Activated CD8-positive, alpha-beta memory T cell treated with anti-CD3 and anti-CD28 coated beads, Interleukin-2, amount 10 ng/mL, durations not matched to agents 7 days and 5 days (primary cell): ENCODE measurements around the gene RAD23A. TPM values are rescaled to one million over a fixed set of nuclear protein-coding genes. Genes with fewer than 3 reads are reported as not detected.
"Not testable (repeated sequence)": the region's sequence is repeated elsewhere in the genome, so short reads cannot be mapped to it uniquely, and the experiment has no call there.

Source experiments
- ATAC-seq: fragments of 150-1000 bp; cut with Tn5 transposase; one replicate; pipeline ENCODE4 v1.10.0; 2021; ENCODE audit warnings: moderate library complexity
- CTCF ChIA-PET: fragments of 350-600 bp; sonication (Branson Sonifier 250); formaldehyde crosslinking; loops from one replicate; lab custom pipeline; 2021; ENCODE audit warnings: antibody characterized with exemption; lab: Charles Lee
- DNase-seq: peaks from one replicate; pipeline ENCODE4 v3.0.0-alpha.2; 2020
- H3K27ac Mint-ChIP-seq: one replicate; pipeline ENCODE4 v1.8.0; 2021; ENCODE audit warnings: mild to moderate bottlenecking, mixed read lengths
- H3K27me3 Mint-ChIP-seq: one replicate; pipeline ENCODE4 v1.8.0; 2021; ENCODE audit warnings: mixed read lengths
- H3K36me3 Mint-ChIP-seq: one replicate; pipeline ENCODE4 v1.8.0; 2021; ENCODE audit warnings: mild to moderate bottlenecking, mixed read lengths
- H3K4me1 Mint-ChIP-seq: one replicate; pipeline ENCODE4 v1.8.0; 2021; ENCODE audit warnings: mixed read lengths
- H3K4me3 Mint-ChIP-seq: one replicate; pipeline ENCODE4 v1.8.0; 2021; ENCODE audit warnings: mild to moderate bottlenecking, moderate library complexity, mixed read lengths
- H3K9me3 Mint-ChIP-seq: one replicate; pipeline ENCODE4 v1.8.0; 2022; ENCODE audit warnings: low read depth, mixed read lengths
- total RNA-seq, 2 experiments: library from RNA; stranded (reverse); gene quantifications; one replicate each; pipeline ENCODE4 v1.2.3, GENCODE V29; 2021

Gene RAD23A
- total RNA-seq, 2 experiments from 2014 or later: 164 to 168 TPM

DNA sequence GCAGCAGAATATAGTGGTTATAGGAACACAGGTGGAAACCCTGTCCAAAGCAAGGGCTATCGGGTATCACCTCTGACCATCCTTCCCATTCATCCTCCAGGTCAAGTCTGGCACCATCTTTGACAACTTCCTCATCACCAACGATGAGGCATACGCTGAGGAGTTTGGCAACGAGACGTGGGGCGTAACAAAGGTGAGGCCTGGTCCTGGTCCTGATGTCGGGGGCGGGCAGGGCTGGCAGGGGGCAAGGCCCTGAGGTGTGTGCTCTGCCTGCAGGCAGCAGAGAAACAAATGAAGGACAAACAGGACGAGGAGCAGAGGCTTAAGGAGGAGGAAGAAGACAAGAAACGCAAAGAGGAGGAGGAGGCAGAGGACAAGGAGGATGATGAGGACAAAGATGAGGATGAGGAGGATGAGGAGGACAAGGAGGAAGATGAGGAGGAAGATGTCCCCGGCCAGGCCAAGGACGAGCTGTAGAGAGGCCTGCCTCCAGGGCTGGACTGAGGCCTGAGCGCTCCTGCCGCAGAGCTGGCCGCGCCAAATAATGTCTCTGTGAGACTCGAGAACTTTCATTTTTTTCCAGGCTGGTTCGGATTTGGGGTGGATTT lies 2.1 kb upstream of the RAD23A start:
- CTCF ChIA-PET: no interaction called here
- Mint-ChIP-seq H3K27ac (peak overlapping the region; percentile 79), H3K4me1 (peaks cover 76% of the 10 kb centered on the region), H3K4me3 (peak overlapping the region; percentile 8), H3K9me3 (no peaks in the 10 kb centered on the region), H3K27me3 (no peaks in the 10 kb centered on the region), H3K36me3 (peaks cover 77% of the 10 kb centered on the region)
- ATAC-seq (no peak), DNase-seq (no peak)

- H3K4me1 Mint-ChIP-seq: peaks cover 72% of the 10 kb centered on the region
- peak overlapping the region; percentile 97 for H3K27ac Mint-ChIP-seq
- CTCF ChIA-PET: no interaction called here
- DNase-seq (no peak), ATAC-seq (no peak)
- H3K4me3 Mint-ChIP-seq: no peak overlapping the region
- peaks cover 73% of the 10 kb centered on the region for H3K36me3 Mint-ChIP-seq
- no peaks in the 10 kb centered on the region for H3K27me3 Mint-ChIP-seq
- no peaks in the 10 kb centered on the region for H3K9me3 Mint-ChIP-seq
Observed at GRCh38 chr19:12944104-12944674, 1.5 kb upstream of the RAD23A start.

DNA sequence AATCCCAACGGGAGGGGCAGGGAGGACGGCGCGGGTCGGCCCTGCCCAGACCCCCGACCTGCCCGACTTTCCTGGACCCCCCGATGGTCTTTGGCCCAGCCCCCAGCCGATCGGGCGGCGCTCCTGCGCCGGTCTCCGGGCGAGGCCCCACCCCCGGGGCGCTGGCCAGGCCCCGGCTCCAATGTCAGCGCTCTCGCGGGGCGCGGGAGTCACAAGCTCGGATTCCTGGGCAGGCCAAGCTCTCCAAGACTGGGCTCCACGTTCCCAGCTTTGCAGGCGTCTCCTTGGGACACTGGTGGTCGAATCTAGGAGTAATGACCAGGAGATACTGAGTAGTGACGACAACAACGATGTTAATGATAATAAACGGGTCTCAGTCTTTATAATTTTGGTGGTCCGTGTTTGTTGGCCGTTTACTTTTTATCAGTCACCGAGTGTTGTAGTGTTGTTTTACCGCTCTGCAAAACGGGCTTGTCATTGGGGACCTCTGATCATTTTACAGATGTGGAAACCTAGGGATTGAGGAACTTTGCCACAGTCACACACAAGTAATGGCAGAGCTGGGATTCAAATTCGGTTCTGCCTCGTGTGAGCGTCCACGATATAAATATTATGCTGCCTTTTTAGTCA lies 545 bp downstream of the RAD23A start:
- ATAC-seq (peak; percentile 67), DNase-seq (peak; percentile 74)
- H3K36me3 Mint-ChIP-seq: peaks cover 71% of the 10 kb centered on the region
- CTCF ChIA-PET: interaction anchor here (0.9 to 2.4 kb wide), 6 partner anchors 8 to 61 kb away, joined by 3 to 15 read pairs (median 4); partner anchors contain the start of gene FARSA
- peak overlapping the region; percentile 85 for H3K4me3 Mint-ChIP-seq
- H3K4me1 Mint-ChIP-seq: peaks cover 65% of the 10 kb centered on the region
- peak overlapping the region; percentile 97 for H3K27ac Mint-ChIP-seq
- no peaks in the 10 kb centered on the region for H3K9me3 Mint-ChIP-seq
- H3K27me3 Mint-ChIP-seq: no peaks in the 10 kb centered on the region

DNA sequence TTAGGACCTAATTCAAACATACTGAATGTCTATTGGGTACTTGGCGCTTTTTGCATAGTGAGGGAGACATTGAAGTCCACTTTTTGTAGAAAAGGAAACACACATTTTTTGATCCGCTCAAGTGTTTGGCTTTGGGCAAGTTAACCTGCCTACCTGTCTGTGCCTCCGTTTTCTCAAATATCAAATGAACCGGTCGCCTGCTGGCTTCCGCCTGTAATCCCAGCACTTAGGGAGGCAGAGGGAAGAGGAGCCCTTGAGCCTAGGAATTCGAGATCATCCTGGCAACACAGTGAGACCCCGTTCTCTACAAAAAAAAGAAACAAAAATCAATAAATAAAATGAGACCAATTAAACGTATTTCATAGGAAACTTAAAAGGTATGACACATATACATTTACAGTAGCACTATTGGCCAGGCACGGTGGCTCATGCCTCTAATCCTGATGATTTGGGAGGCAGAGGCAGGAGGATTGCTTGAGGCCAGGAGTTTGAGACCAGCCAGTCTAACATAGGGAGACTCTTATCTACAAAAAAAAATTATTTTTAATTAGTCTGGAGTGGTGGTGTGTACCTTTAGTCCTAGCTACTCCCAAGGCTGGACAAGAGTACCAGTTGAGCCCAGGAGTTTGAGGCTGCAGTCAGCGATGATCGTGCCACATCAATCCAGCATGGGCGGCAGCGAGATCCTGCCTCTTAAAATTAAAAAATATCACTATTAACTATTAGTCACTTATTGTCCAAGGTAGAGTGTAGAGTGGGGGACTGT lies 1.3 kb downstream of the RAD23A start:
- peaks cover 65% of the 10 kb centered on the region for H3K4me1 Mint-ChIP-seq

GRCh38 chr19:12947702-12948611 lies 2.3 kb downstream of the RAD23A start:
- Mint-ChIP-seq H3K4me1 (peaks cover 59% of the 10 kb centered on the region), H3K9me3 (no peaks in the 10 kb centered on the region), H3K27ac (peak overlapping the region; percentile 0), H3K4me3 (no peak overlapping the region), H3K27me3 (no peaks in the 10 kb centered on the region), H3K36me3 (peaks cover 66% of the 10 kb centered on the region)
- DNase-seq (no peak), ATAC-seq (no peak)
- CTCF ChIA-PET: interaction anchor here (0.6 to 1.3 kb wide), 3 partner anchors 9 to 78 kb away, joined by 3 to 5 read pairs (median 3); partner anchors contain the start of gene GADD45GIP1

More for the DNA sequence above, 1.3 kb downstream of the RAD23A start:
- Mint-ChIP-seq H3K27me3 (no peaks in the 10 kb centered on the region), H3K36me3 (peaks cover 70% of the 10 kb centered on the region), H3K4me3 (peak overlapping the region; percentile 85), H3K9me3 (no peaks in the 10 kb centered on the region), H3K27ac (peak overlapping the region; percentile 97)
- ATAC-seq (no peak), DNase-seq (no peak)
- CTCF ChIA-PET: interaction anchor here (0.6 to 2.4 kb wide), 7 partner anchors 9 to 77 kb away, joined by 3 to 15 read pairs (median 3); partner anchors contain the start of gene GADD45GIP1

GRCh38 chr19:12948612-12949362 lies 3.1 kb downstream of the RAD23A start:
- Mint-ChIP-seq H3K9me3 (no peaks in the 10 kb centered on the region), H3K4me3 (no peak overlapping the region), H3K36me3 (peaks cover 59% of the 10 kb centered on the region), H3K27me3 (no peaks in the 10 kb centered on the region), H3K4me1 (peaks cover 53% of the 10 kb centered on the region), H3K27ac (no peak overlapping the region)
- CTCF ChIA-PET: interaction anchor here (1.1 to 2.3 kb wide), 3 partner anchors 8 to 17 kb away, joined by 3 to 13 read pairs (median 5); partner anchors contain the start of gene GADD45GIP1
- DNase-seq: no peak
- ATAC-seq: no peak

GRCh38 chr19:12949363-12950283 lies 4.0 kb downstream of the RAD23A start:
- no peaks in the 10 kb centered on the region for H3K27me3 Mint-ChIP-seq
- CTCF ChIA-PET: interaction anchor here (0.7 to 2.3 kb wide), 3 partner anchors 16 to 112 kb away, joined by 3 to 13 read pairs (median 3); no protein-coding TSS in a partner anchor
- ATAC-seq (no peak), DNase-seq (no peak)
- no peak overlapping the region for H3K4me3 Mint-ChIP-seq
- H3K27ac Mint-ChIP-seq: peak overlapping the region; percentile 74
- peaks cover 56% of the 10 kb centered on the region for H3K36me3 Mint-ChIP-seq
- no peaks in the 10 kb centered on the region for H3K9me3 Mint-ChIP-seq
- H3K4me1 Mint-ChIP-seq: peaks cover 55% of the 10 kb centered on the region

GRCh38 chr19:12952050-12952449 lies 6.4 kb downstream of the RAD23A start:
- H3K27ac Mint-ChIP-seq: not testable (repeated sequence)

DNA sequence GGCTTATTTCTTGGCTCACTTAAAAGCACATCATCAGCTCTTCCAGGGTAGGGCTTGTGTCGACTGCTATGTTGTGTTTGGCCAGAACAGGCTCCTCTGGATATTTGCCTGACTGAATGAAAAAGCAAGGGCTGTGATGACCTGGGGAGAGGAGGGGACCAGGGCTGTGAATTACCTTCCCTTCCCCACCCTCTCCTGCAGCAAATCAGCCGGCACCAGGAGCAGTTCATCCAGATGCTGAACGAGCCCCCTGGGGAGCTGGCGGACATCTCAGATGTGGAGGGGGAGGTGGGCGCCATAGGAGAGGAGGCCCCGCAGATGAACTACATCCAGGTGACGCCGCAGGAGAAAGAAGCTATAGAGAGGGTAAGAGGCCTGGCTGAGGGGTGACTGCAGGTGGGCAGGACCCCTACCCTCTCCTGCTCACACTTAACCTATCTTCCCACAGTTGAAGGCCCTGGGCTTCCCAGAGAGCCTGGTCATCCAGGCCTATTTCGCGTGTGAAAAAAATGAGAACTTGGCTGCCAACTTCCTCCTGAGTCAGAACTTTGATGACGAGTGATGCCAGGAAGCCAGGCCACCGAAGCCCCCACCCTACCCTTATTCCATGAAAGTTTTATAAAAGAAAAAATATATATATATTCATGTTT lies 7.0 kb downstream of the RAD23A start:
- Mint-ChIP-seq H3K4me1 (peaks cover 55% of the 10 kb centered on the region), H3K36me3 (peaks cover 42% of the 10 kb centered on the region), H3K27ac (peak overlapping the region; percentile 19), H3K27me3 (no peaks in the 10 kb centered on the region), H3K4me3 (no peak overlapping the region), H3K9me3 (no peaks in the 10 kb centered on the region)
- ATAC-seq (no peak), DNase-seq (no peak)
- CTCF ChIA-PET: interaction anchor here (2.2 to 5.2 kb wide), 2 partner anchors 12 to 70 kb away, joined by 9 to 56 read pairs; partner anchors contain the start of gene DNASE2

More at GRCh38 chr19:12952050-12952449, 6.4 kb downstream of the RAD23A start:
- H3K4me3 Mint-ChIP-seq, H3K9me3 Mint-ChIP-seq, DNase-seq, CTCF ChIA-PET, ATAC-seq, H3K27me3 Mint-ChIP-seq: not testable (repeated sequence)
- peaks cover 58% of the 10 kb centered on the region for H3K4me1 Mint-ChIP-seq
- peaks cover 43% of the 10 kb centered on the region for H3K36me3 Mint-ChIP-seq

DNA sequence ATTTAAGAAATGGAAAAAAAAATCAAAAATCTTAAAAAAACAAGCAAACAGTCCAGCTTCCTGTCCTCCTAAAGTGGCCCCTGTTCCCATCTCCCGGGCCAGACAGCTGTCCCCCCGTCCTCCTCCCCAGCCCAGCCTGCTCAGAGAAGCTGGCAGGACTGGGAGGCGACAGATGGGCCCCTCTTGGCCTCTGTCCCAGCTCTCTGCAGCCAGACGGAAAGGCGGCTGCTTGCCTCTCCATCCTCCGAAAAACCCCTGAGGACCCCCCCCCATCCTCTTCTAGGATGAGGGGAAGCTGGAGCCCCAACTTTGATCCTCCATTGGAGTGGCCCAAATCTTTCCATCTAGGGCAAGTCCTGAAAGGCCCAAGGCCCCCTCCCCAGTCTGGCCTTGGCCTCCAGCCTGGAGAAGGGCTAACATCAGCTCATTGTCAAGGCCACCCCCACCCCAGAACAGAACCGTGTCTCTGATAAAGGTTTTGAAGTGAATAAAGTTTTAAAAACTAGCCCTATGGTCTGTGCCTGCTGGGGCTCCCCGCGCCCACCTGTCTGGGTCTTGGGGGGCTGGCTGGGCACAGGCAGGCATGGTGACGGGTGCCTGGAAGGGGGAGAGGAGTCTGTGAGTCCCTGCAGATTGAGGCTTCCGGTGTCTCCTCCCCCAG lies 7.6 kb downstream of the RAD23A start:
- CTCF ChIA-PET: interaction anchor here (2.2 to 5.2 kb wide), 2 partner anchors 12 to 71 kb away, joined by 9 to 56 read pairs; partner anchors contain the start of gene DNASE2
- no peaks in the 10 kb centered on the region for H3K9me3 Mint-ChIP-seq
- DNase-seq (no peak), ATAC-seq (no peak)
- H3K4me1 Mint-ChIP-seq: peaks cover 54% of the 10 kb centered on the region
- no peak overlapping the region for H3K27ac Mint-ChIP-seq
- no peak overlapping the region for H3K4me3 Mint-ChIP-seq
- peaks cover 37% of the 10 kb centered on the region for H3K36me3 Mint-ChIP-seq
- no peaks in the 10 kb centered on the region for H3K27me3 Mint-ChIP-seq
